GM19452 (cell line): Measurements from ENCODE around the gene CDKN3.
"Not testable (repeated sequence)": the region's sequence is repeated elsewhere in the genome, so short reads cannot be mapped to it uniquely, and the experiment has no call there.

Source experiments
- ATAC-seq: cut with Tn5 transposase; IDR thresholded peaks from one replicate; pipeline ENCODE4 v1.9.1; 2021; ENCODE audit not compliant: unreplicated experiment

Gene CDKN3

DNA sequence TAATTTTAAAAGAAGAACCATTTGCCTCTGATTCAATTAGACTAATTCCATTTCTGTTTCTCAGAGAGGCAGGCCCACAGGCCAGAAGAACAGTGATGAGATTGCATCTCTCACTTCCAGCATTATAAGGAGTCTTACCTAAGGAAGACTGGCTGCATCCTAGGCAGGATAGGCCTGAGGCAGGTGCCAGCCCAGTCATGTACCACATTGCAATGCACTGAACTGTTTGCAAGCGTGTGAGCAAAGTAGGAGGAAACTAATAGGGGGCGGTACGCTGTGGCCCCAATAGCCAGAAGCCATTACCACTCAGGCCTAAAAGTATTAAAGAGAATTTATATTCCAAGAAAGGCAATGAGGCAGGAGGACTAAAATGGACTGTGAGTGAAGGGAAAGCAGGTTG, 56.4 kb downstream of the CDKN3 start:
- no peak for ATAC-seq

DNA sequence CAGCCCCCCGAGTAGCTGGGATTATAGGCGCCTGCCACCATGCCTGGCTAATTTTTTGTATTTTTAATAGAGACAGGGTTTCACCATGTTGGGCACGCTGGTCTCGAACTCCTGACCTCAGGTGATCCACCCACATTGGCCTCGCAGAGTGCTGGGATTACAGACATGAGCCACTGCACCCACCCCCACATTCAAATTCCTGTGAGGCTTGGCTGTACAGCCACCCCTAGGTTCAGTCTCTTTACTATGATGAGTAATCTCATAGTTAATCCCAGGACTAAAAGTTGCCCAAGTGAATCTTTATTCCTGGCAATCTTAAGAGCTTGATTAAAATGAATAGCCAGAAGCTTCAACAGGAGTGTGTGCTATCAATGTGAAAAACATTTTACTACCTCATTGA, 57.2 kb downstream of the CDKN3 start:
- not testable (repeated sequence) for ATAC-seq

DNA sequence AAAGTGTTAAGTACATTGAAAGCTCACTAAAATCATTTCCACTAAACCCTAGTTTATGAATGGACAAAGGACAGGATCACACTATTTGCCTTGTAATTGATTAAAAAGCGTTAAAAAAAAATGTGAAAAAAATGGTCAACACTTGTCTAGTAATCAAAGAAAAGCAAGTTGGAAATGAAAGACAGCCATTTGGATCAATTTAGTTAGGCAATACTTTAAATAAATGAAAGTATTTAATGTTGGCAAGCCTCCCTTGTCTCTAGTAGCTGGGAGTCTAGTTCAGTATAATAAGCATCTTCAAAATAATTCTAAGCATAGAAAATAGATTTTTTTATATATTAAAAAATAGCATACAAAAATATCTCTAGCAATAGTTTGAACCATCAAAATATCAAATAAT, 58.6 kb downstream of the CDKN3 start:
- ATAC-seq, result no peak

DNA sequence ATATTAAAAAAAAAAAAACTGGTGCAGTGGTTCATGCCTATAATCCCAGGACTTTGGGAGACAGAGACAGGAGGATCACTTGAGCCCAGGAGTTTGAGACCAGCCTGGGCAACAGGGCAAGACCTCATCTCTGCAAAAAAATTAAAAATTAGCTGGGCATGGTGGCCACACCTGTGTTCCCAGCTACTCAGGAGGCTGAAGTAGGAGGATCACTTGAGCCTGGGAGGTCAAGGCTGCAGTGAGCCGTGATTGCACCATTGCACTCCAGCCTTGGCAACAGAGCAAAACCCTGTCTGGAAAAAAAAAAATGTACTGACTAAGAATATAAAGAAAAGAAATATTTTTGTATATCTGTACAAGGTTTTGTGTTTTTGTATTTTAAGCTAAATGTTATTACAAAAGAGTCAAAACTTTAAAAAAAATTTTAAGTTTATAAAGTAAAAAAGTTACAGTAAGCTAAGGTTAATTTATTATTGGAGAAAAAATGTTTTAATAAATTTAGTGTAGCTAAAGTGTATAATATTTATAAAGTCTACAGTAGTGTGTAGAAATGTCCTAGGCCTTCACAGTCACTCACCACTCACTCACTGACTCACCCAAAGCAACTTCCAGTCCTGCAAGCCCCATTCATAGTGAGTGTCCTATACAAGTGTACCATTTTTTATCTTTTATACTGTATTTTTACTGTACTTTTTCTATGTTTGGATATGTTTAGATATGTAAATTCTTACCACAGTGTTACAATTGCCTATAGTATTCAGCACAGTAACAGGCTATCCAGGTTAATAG, 60.2 kb downstream of the CDKN3 start:
- ATAC-seq, result not testable (repeated sequence)

DNA sequence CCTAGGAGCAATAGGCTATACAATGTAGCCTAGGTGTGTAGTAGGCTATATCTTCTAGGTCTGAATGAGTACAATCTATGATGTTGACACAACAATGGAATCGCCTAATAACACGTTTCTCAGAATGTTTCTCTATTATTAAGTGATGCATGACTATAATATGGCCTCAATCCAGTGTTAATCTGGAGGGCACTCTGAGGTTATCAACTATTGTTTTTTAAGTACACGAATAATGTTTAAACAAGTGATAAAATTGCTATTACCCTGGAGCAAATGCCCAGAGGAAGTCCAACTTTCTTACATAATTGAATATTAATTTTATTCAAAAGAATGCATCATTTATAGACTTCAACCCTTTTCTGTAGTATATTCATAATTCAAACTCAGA, 60.8 kb downstream of the CDKN3 start:
- ATAC-seq, result no peak

DNA sequence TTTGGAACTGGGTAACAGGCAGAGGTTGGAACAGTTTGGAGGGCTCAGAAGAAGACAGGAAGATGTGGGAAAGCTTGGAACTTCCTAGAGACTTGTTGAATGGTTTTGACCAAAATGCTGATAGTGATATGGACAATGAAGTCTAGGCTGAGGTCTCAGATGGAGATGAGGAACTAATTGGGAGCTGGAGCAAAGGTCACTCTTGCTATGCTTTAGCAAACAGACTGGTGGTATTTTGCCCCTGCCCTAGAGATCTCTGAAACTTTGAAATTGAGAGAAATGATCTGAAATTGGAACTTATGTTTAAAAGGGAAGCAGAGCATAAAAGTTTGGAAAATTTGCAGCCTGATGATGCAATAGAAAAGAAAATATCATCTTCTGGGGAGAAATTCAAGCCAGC, 61.7 kb downstream of the CDKN3 start:
- not testable (repeated sequence) for ATAC-seq

DNA sequence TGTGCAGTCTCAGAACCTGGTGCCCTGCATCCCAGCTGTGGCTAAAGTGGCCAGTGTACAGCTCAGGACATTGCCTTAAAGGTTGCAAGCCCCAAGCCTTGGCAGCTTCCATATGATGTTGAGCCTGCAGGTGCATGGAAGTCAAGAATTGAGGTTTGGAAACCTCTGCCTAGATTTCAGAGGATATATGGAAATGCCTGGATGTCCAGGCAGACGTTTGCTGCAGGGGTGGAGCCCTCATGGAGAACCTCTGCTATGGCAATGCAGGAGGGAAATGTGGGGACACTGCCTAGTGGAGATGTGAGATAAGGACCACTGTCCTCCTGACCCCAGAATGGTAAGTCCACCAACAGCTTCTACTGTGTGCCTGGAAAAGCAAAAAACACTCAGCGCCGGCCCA, 62.3 kb downstream of the CDKN3 start:
- ATAC-seq, result no peak

DNA sequence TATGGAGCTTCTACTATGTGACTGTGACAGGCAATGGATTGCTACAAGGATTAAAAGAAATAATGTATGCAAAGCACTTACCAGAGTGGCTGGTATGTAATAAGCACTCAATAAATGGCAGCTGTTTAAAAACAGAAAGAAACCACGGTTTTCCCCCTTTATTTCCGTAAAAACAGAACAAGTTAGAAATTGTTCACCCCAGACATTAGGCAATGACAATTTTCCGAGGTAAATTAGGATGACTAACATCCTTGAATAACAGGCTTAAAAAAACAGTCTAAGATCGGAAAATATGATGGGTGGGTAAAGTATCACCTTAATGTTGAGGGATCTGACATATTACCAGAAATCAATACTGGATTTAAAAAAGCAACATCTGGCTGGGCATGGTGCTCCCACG, 65.2 kb downstream of the CDKN3 start:
- no peak for ATAC-seq

DNA sequence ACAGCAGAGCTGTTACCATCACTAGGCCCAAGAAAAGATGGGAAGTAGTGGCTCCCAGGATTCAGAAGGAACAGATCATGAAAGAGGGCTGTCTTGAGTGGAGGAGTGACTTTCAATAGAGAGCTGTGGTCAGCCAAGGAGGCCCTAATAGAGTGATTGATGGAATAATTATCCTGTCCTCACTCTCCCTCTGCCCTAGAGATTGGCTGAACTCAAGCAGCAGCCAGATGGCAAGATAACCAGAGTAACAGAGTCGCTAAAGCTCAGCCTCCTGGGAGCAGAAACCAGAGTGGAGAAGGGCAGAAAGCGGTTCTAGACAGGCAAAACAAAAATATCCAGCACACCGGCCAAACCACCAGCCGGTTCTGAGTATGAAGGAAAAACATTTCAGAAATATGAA, 68.8 kb downstream of the CDKN3 start:
- no peak for ATAC-seq

DNA sequence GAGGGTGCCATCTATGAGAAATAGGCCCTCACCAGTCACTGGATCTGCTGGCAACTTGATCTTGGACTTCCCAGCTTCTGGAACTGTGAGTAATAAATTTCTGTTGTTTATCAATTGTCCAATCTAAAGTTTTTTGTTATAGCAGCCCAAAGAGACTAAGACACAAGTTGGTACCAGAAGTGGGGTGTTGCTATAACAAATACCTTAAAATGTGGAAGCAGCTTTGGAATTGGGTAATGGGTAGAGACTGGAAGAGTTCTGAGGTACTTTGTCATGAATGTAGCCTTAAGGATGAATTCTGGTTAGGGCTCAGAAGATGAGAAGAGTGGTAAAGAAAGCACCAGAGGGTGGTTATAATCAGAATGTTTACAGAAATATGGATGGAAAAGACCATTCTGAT, 70.5 kb downstream of the CDKN3 start:
- no peak for ATAC-seq
